Stimulated activated CD8-positive, alpha-beta memory T cell treated with anti-CD3 and anti-CD28 coated beads, Interleukin-12 subunit alpha, Interleukin-12 subunit beta, amount 100 ng/mL, for 24 hours (primary cell): ENCODE results near the gene SLC6A16.
"Not testable (repeated sequence)": the region's sequence is repeated elsewhere in the genome, so short reads cannot be mapped to it uniquely, and the experiment has no call there.

Source experiments
- DNase-seq: peaks from one replicate; pipeline ENCODE4 v3.0.0-alpha.2; 2020; ENCODE audit errors: extremely low read depth

The SLC6A16 gene

DNA sequence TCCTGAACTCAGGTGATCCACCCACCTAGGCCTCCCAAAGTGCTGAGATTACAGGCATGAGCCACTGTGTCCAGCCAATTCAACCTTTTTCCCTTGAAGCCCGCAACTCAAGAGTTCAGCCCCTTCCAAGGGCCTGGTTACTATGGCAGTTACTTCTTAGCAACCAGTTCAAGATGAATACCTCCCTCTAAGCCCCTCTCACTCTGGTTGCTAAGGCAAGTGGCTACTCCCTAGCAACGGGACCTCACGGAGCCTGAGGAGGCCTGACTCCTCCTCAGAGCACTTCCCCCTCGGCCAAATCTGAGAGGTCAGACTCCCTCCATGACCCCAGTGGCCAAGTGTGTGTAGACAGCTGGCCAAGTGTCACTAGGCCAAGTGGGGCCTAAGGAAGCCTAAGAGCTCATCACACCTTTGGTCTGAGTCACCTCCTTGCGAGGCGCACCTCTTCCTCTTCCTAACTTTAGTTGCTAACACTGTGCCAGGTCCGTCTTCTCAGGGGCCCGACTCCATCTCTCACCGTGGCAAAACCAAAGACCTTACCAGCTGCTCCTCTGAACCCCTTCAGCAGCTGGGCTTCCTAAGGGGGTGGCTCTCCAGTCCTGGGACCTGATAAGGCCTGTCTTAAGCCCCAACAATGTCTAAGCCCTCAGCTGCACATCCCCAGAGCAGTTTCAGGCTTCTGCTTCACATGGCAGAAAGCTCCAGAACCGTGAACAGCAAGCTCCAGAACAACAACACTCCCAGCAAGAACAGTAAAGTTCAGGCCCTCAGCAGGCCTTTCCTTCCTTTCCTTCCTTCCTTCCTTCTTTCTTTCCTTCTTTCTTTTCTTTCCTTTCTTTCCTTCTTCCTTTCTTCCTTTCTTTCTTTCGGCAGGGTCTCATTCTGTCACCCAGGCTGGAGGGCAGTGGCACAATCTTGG, 19.8 kb upstream of the SLC6A16 start:
- no peak for DNase-seq

DNA sequence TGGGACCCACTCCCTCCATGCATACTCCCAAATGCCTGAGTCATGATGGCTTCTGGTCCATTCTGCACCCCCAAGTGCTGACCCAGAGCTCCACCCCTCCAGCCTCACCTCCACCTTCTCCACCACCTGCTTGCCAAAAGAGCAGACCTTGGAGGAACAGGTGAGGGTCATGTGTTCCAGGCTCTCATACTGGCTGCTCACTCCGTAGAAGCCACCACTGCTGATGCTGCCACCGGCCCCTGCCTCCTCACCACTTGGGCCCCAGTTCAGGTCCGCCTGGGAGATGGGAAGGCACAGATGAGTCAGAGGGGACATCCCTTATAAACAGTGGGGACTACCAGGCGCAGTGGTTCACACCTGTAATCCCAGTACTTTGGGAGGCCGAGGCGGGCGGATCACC, 18.1 kb upstream of the SLC6A16 start:
- DNase-seq = no peak

DNA sequence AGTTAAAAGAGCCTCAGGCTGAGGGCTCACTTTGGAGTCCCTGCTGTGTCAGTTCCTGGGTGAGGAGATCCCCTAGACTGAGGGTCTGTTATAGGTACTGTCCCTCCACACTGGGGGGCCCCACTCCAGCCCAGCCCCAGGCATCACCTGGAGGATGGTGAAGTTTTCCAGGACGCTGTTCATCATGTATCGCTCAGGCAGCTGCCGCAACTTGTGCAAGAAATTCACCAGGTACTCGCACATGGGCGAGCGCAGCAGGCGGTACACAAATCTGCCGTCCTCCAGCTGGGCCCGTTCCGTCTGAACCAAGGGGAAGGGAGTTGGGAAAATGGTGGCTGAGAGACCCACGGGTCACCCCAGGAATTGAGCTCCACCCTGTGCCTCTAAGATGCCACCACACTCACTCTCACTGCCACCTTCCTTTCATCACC, 17.3 kb upstream of the SLC6A16 start:
- DNase-seq = no peak

DNA sequence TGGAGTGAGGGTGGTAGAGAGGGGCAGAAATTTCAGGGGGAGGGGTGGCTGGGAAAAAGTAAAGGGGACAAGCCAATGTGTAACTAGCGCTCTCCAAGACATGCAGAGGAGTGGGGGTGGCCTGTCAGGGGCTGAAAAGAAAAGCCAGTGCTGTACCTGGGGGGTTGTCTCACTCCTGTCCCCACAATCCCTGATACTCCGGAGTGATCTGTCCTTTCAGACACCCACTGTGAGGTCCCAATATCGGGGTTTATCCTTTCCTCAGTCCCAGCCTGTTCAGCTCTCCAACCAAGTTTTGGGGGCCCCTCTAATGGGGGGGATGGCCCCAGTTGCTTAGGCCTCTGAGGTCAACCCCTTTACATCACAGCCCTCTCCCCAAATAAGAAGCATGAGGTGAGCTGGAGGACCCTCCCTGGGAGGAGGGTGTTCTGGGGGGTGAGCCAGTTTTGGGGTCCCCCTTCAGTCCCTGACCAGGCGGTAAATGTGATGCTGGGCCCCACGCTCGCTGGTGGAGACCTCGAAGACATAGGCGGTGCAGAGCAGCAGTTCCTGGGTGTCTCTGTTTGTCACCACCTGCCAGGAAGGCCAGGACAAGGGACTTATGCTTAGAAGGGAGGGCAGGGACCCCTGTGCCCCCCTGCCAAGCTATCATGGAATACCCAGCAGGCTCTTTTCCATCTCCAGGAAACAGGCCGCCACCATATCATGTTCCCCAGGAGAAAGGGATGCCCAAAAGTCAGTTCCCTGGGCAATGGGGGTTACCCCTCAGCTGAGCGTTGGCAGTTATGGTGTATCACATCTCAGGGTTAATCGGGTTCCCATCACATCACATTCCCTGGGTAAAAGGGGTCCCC, 16.1 kb upstream of the SLC6A16 start:
- DNase-seq = no peak

DNA sequence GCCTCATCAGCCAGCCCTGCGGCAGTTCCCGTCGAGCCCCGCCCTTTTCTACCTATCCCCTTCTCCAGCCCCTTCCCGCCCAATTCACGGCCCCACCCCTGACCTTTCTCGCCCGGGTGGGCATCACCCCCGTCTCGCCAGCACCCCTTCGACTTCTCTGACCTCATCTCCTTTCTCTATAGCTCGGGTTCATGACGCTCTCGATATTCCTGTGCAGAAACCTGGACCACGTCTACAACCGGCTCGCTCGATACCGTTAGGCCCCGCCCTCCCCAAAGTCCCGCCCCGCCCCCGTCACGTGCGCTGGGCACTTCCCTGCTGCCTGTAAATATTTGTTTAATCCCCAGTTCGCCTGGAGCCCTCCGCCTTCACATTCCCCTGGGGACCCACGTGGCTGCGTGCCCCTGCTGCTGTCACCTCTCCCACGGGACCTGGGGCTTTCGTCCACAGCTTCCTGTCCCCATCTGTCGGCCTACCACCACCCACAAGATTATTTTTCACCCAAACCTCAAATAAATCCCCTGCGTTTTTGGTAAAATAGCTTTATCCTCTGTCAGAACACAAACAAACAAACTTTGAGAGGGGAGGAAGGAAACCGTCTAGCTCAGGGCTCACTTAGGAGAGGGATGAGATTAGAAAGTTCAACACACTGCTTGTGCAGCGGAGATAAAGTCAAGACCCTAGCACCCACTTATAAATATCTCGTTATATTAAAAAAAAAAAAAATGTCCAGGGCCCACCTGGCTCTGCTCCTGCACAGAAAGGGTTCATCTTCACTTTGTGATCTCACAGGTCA, 15.3 kb upstream of the SLC6A16 start:
- no peak for DNase-seq

DNA sequence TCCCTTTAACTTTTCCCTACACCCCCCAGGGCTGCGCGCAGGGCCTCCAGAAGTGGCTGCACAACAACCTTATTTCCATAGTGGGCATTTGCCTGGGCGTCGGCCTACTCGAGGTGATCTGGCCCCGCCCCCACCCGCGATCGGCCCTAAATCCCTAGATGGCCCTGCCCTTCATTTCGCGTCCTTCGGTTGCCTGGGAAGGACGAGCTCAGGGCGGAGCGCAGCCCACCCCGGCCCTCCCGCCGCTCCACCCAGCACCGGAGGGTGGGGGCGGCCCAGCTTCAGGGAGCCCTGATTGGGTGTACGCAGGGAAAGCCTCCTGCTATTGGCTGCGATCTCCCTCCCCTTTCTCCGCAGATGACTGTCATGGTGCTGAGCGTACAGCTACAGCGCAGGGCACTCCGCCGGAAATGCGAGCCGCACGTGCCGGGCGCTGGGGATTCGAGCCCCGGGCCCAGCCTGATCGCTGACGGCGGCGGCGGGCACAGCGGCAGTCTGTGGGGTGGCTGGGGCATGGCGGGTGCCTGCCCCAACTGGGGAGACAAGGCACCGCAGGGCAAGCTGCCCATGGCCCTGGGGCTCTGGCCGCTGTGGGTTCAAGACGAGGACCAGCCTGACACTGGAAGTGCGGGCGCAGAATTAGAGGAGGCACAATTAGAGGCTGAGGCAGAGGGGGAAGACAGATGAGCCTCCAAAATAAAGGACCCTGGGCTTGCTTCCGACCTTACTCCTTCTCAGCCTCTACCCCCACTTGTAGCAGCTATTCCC, 14.5 kb upstream of the SLC6A16 start:
- no peak for DNase-seq

DNA sequence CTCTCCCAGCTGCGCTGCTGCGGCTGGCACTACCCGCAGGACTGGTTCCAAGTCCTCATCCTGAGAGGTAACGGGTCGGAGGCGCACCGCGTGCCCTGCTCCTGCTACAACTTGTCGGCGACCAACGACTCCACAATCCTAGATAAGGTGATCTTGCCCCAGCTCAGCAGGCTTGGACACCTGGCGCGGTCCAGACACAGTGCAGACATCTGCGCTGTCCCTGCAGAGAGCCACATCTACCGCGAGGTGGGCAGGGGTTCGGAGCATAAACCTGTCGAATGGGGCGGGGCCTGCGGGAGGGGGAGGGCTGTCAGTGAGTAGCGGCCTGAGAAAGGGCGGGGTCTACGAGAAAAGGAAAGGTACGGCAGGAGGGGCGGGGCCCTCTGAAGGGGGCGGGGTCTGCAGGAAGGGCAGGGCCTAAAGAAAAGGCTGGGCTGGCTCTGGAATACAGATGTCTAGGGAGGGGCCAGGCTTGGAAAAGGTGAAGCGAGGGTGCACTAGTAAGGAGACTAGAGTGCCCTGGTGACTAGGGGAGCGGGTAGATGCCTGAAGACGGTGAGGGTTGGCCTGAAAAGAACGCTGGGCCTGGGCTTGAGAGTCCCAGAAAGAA, 13.8 kb upstream of the SLC6A16 start:
- no peak for DNase-seq

DNA sequence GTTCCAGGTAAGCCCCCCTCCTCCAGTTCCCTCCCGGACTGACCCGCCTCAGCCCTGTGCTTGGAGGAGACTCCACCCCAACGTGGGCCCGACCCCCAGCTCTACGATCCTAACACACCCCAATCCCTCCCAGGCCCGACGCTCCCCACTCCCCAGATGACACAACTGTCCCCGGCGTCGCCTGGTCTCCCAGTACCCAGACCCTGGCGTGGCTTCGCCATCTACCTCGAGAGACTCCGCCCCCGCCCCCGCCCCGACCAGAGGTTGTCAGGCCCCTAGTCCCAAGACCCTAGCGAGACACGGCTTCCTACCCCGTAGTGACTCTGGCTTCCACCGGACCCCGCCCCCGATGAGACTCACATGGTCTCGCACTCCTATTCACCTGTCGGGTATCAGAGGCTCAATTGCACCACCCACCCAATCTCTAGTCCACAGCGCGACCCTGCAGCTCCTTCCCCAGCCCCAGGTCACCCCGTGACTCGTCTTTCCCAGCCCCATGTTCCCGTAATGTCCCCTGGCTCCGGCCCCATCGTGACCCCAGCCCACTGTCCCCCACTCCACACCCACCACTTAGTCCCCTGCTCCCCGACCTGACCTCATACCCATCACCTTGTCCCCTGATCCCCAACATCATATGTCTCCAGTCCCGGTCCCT, 13.2 kb upstream of the SLC6A16 start:
- DNase-seq = no peak

DNA sequence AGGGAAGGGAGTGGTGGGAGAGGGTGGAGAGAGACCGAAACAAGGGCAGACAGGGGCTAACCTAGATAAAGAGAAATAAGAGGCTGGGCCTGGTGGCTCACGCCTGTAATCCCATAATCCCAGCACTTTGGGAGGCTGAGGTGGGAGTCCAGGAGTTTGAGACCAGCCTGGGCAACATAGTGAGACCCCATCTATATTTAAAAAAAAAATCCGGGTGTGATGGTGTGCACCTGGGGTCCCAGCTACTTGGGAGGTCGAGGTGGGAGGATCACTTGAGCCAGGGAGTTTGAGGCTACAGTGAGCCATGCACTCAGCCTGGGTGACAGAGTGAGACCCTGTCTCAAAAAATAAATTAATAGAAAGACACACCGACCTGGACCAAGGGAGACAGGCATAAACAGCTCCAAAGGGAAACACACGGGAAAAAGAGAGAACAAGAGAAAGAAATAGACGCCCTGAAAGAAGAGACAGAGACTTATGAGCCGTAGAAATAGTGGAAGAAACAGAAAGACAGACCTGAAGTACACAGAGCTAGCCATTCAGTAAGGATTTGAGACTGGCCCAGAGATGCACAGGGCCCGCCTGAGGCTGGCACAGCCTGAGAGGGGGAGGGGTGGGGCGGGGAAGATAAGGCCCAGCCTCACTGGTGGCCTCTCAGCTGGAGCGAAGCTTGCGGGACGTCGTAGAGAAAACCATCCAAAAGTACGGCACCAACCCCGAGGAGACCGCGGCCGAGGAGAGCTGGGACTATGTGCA, 12.5 kb upstream of the SLC6A16 start:
- no peak for DNase-seq

DNA sequence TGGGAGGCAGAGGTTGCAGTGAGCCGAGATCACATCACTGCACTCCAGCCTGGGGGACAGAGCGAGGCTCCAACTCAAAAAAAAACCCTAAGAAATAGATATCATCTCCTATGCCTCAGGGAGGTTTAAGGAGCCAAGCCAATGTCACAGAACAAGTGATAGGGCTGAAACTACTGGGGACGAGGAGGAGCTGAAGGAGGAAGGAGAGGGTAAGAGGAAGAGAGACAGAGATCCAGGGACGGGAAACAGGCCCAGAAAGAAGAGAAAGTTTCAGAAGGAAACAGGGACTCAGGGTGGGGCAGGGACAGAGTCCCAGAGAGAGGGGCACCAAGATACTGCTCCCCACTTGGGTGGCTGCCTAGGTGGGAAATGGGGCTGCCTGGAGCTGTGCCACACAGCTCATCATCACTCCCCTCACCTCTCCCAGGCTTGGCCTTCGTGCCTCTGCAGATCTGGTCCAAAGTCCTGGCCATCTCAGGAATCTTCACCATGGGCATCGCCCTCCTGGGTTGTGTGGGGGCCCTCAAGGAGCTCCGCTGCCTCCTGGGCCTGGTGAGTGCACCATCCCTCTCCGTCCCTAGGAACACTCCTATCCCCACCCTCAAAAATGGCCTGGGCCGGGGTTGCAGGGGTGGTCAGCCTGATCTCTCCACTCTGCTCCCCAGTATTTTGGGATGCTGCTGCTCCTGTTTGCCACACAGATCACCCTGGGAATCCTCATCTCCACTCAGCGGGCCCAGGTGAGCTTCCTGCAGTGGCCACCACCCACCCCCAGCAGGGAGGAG, 11.7 kb upstream of the SLC6A16 start:
- DNase-seq = no peak

DNA sequence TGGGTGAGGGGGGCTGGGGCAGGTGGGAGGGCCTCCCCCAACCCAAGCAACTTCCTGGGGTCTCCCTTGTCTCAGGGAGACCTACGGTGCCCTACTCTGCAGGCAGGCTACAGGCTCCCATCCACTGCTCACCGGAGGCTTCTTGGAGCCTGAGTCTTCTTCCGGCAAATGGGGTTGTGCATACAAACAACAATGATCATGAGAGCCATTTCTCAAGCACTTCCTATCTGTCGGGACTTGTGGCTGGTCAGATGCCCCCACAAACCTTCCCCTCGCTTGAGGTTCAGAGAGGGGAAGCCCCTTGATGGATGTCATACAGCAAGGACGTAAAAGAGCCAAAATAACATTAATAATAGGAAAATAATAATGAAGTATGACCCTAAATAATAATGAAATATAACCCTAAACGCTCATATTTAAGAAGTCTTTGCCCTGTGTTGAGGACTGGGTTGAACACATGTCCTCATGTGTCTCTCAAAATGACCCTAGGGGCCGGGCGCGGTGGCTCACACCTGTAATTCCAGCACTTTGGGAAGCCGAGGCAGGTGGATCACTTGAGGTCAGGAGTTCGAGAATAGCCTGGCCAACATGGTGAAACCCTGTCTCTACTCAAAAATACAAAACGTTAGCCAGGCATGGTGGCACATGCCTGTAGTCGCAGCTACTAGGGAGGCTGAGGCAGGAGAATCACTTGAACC, 10.9 kb upstream of the SLC6A16 start:
- no peak for DNase-seq

DNA sequence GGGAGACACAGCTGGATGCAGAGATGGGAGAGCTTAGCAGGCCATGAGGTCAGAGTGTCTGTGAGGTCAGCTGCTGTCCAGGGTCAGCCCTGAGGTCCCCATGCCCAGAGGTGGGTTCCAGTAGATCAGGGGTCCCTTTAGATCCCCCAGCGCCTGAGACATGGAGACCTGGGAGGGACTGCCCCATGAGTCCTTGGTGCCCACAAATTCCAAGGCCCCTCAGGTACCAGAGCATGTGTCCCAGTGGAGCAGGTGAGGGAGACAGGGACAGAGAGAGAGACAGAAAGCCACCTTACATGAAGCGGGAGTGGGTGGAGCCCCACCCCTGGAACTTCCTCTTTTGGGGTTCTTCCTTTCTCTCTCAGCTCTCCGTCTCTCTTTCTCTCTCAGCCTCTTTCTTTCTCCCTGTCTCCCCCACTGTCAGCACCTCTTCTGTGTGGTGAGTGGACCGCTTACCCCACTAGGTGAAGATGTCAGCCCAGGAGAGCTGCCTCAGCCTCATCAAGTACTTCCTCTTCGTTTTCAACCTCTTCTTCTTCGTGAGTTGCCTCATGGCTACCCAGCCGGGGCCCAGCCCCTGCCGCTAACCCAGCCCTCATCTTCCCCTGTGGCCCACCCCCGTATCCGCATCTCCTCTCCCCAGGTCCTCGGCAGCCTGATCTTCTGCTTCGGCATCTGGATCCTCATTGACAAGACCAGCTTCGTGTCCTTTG, 10.2 kb upstream of the SLC6A16 start, which contains the start of gene CD37:
Gene CD37, plus strand, starts transcription at position 336 of the 713 bp plus-strand sequence. Its CDS starts 135 bp downstream, at position 471.
- no peak for DNase-seq

DNA sequence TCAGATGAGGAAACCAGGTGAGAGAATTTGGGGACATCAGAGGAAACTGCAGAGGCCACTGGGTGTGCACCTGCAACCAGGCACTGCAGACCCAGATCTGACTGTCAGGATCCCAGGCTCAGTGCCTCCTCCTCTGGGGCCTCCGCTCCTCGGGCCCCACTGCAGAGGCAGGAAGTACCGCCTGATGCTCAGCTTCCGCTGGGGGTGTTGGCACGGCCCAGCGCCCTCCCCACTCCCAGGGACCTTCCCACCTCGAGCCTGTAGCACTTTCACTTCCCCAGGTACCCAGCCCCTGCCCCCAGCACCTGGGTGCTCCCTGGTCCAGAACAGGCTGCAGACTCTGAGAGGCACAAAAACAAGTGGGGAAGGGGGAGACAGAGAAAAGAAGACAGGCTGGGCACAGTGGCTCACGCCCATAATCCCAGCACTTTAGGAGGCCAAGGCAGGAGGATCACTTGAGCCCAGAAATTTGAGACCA, 8.9 kb upstream of the SLC6A16 start:
- DNase-seq = peak; percentile 37

DNA sequence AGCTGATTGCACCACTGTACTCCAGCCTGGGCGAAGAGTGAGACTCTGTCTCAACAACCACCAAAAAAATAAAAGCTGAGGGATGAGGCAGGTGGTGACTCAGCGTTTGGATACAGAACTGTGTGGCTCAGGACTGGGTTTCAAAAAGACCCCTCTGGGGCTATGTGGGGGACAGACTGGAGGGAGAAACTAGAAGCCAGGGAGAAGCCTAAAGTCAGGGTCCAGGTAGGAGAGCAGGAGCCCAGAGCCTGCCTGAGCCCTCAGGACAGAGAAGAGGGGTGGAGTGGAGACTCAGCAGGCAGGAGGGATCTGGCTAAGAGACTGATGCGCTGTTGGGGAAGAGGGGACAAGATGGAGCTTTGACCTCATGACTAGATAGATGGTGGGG, 8.4 kb upstream of the SLC6A16 start:
- no peak for DNase-seq

DNA sequence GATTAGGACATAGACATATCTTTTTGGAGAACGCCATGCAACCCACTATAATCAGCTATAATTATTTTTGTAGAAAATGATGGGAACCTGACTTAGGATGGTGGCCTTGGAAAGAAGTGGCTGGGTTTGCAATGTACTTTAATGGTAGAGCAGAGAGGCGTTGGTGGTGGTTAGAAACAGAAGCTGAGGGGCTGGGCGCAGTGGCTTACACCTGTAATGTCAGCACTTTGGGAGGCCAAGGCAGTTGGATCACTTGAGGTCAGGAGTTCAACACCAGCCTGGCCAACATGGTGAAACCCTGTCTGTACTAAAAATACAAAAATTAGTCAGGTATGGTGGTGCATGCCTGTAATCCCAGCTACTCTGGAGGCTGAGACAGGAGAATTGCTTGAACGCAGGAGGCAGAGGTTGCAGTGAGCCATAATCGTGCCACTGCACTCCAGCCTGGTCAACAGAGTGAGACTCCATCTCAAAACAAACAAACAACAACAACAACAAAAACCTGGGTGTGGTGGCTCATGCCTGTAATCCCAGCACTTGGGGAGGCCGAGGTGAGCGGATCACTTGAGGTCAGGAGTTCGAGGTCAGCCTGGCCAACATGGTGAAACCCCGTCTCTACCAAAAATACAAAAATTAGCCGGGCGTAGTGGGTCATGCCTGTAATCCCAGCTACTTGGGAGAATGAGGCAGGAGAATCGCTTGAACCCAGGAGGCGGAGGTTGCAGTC, 7.9 kb upstream of the SLC6A16 start:
- not testable (repeated sequence) for DNase-seq

DNA sequence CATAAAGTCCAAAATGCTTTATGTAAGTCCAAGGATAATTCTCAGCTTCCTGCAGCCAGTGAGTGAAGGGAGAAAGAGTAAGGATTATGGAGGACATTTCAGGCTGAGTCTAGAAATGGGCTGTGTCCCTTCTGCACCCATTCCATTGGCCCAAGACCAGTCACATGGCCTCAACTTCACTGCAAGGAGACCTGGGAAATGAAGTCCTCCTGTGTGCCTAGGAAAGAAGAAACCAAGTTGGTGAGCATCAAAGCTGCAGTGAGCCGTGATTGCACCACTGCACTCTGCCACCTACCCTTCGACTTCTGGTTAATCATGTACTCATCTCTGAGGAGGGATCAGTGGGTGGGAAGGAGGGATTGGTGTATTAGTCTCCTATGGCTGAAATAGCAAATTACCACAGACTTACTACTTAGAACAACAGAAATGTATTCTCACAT, 6.6 kb upstream of the SLC6A16 start:
- DNase-seq = no peak
